ENCODE measurements around the gene ALKBH8.
A peak's percentile ranks its signal among the peaks of the same experiment; 100 is the strongest.
"Not testable (repeated sequence)": the region's sequence is repeated elsewhere in the genome, so short reads cannot be mapped to it uniquely, and the experiment has no call there.

ALKBH8 gene

DNA sequence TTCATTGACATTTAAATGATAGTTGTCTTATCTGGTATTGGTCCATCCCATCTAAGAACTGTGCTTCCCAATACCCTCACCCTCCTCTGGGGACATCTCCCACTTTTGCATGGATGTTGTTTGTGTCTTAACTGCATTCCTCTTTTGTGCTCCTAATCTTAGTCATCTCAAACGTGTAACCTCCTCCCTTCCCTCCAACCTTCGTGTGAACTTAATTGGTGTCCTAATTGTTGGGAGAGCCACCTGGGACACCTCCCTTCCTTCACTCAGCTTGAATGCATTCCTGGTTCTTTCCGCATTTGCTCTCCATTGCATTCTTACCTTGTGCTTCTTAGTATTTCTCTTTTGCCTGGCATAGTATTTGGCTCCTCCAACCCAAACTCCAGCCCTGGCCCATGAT is 15.6 kb upstream of the ALKBH8 start:
- no peak for DNase-seq (ENCODE audit: extremely low read depth, insufficient read length)
- Histone ChIP-seq H3K4me3 (replicated peaks; ENCODE audit: low read depth, low read length) (no peak overlapping the region), H3K27me3 (replicated peaks; ENCODE audit: control insufficient read depth, insufficient read depth, low read length) (no peaks in the 10 kb centered on the region; the same call in 1 of the 2 replicates), H3K36me3 (ENCODE audit: control insufficient read depth, insufficient read depth, low read length) (no peaks in the 10 kb centered on the region)
- TF ChIP-seq, protein P1, sequence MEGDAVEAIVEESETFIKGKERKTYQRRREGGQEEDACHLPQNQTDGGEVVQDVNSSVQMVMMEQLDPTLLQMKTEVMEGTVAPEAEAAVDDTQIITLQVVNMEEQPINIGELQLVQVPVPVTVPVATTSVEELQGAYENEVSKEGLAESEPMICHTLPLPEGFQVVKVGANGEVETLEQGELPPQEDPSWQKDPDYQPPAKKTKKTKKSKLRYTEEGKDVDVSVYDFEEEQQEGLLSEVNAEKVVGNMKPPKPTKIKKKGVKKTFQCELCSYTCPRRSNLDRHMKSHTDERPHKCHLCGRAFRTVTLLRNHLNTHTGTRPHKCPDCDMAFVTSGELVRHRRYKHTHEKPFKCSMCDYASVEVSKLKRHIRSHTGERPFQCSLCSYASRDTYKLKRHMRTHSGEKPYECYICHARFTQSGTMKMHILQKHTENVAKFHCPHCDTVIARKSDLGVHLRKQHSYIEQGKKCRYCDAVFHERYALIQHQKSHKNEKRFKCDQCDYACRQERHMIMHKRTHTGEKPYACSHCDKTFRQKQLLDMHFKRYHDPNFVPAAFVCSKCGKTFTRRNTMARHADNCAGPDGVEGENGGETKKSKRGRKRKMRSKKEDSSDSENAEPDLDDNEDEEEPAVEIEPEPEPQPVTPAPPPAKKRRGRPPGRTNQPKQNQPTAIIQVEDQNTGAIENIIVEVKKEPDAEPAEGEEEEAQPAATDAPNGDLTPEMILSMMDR (IDR thresholded peaks at IDR 0.05; ENCODE audit: insufficient read depth, low read length, poor library complexity, severe bottlenecking): no peak

DNA sequence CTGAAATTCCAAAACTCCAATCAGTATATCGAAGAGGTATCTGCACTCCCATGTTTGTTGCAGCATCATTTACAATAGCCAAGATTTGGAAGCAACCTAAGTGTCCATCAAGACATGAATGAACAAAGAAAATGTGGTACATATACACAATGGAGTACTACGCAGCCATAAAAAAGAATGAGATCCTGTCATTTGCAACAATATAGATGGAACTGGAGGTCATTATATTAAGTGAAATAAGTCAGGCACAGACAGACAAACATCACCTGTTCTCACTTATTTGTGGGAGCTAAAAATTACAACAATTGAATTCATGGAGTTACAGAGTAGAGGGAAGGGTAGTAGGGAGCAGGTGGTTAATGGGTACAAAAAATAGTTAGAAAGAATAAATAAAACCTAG is 13.6 kb upstream of the ALKBH8 start:
- not testable (repeated sequence) for DNase-seq (ENCODE audit: extremely low read depth, insufficient read length); H3K27me3 ChIP-seq (replicated peaks; ENCODE audit: control insufficient read depth, insufficient read depth, low read length); H3K4me3 ChIP-seq (replicated peaks; ENCODE audit: low read depth, low read length); H3K36me3 ChIP-seq (ENCODE audit: control insufficient read depth, insufficient read depth, low read length)

DNA sequence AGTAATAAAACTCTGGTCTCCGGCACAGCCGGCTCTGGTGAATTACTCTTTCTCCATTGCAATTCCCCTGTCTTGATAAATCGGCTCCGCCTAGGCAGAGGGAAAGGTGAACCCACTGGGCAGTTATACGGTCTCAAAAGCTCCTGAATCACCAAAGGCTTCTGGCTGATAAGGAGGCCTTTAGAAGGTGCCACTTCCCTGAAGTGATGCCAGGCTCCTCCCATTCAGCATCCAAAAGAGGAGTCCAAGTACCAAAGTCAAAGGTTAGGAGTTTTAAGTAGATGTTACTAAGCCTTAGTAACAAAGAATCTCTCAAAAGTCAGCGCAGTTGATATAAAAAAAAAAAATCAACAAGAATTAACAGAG is 11.8 kb upstream of the ALKBH8 start:
- Histone ChIP-seq H3K4me3 (replicated peaks; ENCODE audit: low read depth, low read length) (no peak overlapping the region), H3K36me3 (ENCODE audit: control insufficient read depth, insufficient read depth, low read length) (no peaks in the 10 kb centered on the region), H3K27me3 (replicated peaks; ENCODE audit: control insufficient read depth, insufficient read depth, low read length) (no peaks in the 10 kb centered on the region; the same call in 1 of the 2 replicates)
- TF ChIP-seq, protein P1 (IDR thresholded peaks at IDR 0.05; ENCODE audit: insufficient read depth, low read length, poor library complexity, severe bottlenecking): no peak
- no peak for DNase-seq (ENCODE audit: extremely low read depth, insufficient read length)

DNA sequence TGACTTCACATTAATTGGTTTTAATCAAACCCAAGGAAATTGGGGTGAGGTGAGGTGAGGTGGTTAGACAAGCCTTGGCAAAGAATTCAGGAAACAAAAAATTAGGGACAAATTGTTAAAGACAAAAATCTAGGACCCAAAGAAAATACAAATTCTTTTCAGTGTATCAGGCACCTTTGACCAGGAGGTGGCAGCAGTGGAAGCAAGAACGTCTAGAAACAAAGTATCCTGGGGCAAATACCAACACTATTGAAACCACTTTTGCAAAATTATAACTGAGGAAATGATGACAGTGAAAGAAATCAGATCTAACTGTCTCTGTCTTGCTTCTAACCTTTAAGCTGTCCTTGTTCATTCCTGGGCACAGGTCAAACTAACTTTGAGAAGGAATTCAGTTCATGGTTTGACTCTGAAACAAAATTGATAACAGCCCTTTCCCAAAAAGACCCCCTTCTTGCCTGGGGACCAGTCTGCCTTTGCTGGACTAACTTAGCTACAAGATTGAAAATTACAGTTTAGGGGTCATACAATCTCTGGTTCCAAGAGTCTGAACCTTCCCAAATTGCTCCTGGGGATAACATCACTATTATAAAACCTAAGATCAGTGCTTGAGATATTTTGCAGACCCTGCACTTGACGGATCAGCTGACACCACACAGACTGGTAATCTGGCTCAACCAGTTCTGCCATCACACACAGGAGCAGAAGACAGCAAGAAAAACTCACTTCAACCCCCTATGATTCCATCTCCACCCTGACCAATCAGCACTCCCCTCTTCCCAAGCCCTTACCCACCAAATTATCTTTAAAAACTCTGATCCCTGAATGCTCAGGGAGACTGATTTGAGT is 11.2 kb upstream of the ALKBH8 start:
- H3K36me3 ChIP-seq (ENCODE audit: control insufficient read depth, insufficient read depth, low read length); H3K27me3 ChIP-seq (replicated peaks; ENCODE audit: control insufficient read depth, insufficient read depth, low read length); DNase-seq (ENCODE audit: extremely low read depth, insufficient read length); H3K4me3 ChIP-seq (replicated peaks; ENCODE audit: low read depth, low read length): not testable (repeated sequence)
- TF ChIP-seq, protein P1 (IDR thresholded peaks at IDR 0.05; ENCODE audit: insufficient read depth, low read length, poor library complexity, severe bottlenecking): peak; percentile 76

DNA sequence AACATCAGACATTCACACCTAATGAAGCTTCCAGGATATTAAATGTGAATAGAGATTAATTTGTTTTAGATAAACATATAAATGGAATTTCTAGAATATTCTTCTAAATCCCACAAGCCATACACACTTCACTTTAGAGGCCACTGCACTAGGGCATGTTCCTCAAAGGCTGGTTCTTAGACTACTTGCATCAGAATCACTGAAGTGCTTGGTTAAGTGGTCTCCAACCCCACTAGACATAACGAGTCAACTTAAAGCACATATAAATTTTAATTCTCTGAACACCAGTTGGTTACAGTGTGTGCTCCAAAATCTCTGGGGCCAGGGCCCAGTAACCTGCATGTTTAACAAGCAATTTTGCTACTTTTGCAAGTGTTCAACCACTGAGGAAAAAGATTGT is 7.9 kb upstream of the ALKBH8 start:
- H3K4me3 ChIP-seq (replicated peaks; ENCODE audit: low read depth, low read length): no peak overlapping the region
- TF ChIP-seq, protein P1 (IDR thresholded peaks at IDR 0.05; ENCODE audit: insufficient read depth, low read length, poor library complexity, severe bottlenecking): no peak
- no peaks in the 10 kb centered on the region for H3K27me3 ChIP-seq (replicated peaks; ENCODE audit: control insufficient read depth, insufficient read depth, low read length)
- no peaks in the 10 kb centered on the region for H3K36me3 ChIP-seq (ENCODE audit: control insufficient read depth, insufficient read depth, low read length)
- DNase-seq (ENCODE audit: extremely low read depth, insufficient read length): no peak

DNA sequence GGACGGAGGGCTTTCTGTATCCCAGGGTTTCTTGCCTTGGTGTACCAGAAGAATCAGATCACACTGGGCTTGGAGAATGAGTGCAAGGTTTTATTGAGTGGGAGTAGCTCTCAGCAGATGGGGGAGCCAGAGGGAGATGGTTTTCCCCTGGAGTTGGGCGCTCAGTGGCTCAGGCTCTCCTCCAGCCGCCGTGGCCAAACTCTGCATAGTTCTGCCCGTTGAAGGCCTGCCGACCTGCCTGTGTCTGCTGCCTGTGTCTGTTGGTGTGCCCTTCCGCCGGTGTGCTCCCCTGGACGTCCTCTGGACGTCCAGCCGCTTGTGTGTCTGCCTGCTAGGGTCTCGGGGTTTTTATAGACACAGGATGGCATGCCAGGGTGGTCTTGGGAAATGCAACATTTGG is 4.5 kb upstream of the ALKBH8 start:
- H3K36me3 ChIP-seq (ENCODE audit: control insufficient read depth, insufficient read depth, low read length): no peaks in the 10 kb centered on the region
- TF ChIP-seq, protein P1 (IDR thresholded peaks at IDR 0.05; ENCODE audit: insufficient read depth, low read length, poor library complexity, severe bottlenecking): no peak
- H3K4me3 ChIP-seq (replicated peaks; ENCODE audit: low read depth, low read length): no peak overlapping the region
- no peaks in the 10 kb centered on the region for H3K27me3 ChIP-seq (replicated peaks; ENCODE audit: control insufficient read depth, insufficient read depth, low read length)
- DNase-seq (ENCODE audit: extremely low read depth, insufficient read length): no peak
